HL-60 (cell line): ENCODE results near the gene RC3H2.

Experiments used
- DNase-seq, 2 experiments: peaks; one replicate each; pipeline ENCODE4 v3.0.0-alpha.2; 2010 to 2020; ENCODE audit warnings: low read depth in 1 of 2, low spot score in 1 of 2
- H3K27ac ChIP-seq: fragments of 250-450 bp; sonication (Bioruptor Pico); replicated peaks from 2 replicates; pipeline ENCODE4 v1.5.1; 2020; ENCODE audit warnings: mild to moderate bottlenecking, moderate library complexity
- H3K27me3 ChIP-seq: fragments of 250-450 bp; sonication (Bioruptor Pico); 2 replicates; pipeline ENCODE4 v1.5.1; 2021; ENCODE audit warnings: mild to moderate bottlenecking, moderate library complexity; ENCODE audit not compliant: insufficient read depth, poor library complexity, severe bottlenecking
- H3K4me3 ChIP-seq: replicated peaks from 2 replicates; pipeline ENCODE4 v1.5.1; 2011; ENCODE audit warnings: mild to moderate bottlenecking, control low read depth, low read length; ENCODE audit not compliant: insufficient read depth
- GABPA ChIP-seq: IDR thresholded peaks from 2 replicates; pipeline ENCODE4 v1.6.1; 2012; ENCODE audit warnings: low read depth
- POLR2AphosphoS5 ChIP-seq: IDR thresholded peaks from 2 replicates; pipeline ENCODE4 v1.6.1; 2012; ENCODE audit warnings: low read depth
- SPI1 ChIP-seq: IDR thresholded peaks from 2 replicates; pipeline ENCODE4 v1.6.1; 2012; ENCODE audit warnings: low read depth, mild to moderate bottlenecking, borderline replicate concordance
- TF ChIP-seq, protein P1 (sequence below): IDR thresholded peaks from one replicate; pipeline ENCODE4 v1.5.1; 2011; ENCODE audit warnings: low read length, control low read depth, inconsistent platforms; ENCODE audit not compliant: insufficient read depth
- TF ChIP-seq, protein P2 (sequence below): IDR thresholded peaks from 2 replicates; pipeline ENCODE4 v1.6.1; 2012; ENCODE audit warnings: low read depth; ENCODE audit not compliant: insufficient replicate concordance

The RC3H2 gene

GRCh38 chr9:122946461-122947005 lies 41.4 kb upstream of the RC3H2 start:
- Histone ChIP-seq H3K27ac (no peak overlapping the region), H3K4me3 (no peak overlapping the region), H3K27me3 (no peaks in the 10 kb centered on the region)
- no peak for DNase-seq
- TF ChIP-seq, protein P1, sequence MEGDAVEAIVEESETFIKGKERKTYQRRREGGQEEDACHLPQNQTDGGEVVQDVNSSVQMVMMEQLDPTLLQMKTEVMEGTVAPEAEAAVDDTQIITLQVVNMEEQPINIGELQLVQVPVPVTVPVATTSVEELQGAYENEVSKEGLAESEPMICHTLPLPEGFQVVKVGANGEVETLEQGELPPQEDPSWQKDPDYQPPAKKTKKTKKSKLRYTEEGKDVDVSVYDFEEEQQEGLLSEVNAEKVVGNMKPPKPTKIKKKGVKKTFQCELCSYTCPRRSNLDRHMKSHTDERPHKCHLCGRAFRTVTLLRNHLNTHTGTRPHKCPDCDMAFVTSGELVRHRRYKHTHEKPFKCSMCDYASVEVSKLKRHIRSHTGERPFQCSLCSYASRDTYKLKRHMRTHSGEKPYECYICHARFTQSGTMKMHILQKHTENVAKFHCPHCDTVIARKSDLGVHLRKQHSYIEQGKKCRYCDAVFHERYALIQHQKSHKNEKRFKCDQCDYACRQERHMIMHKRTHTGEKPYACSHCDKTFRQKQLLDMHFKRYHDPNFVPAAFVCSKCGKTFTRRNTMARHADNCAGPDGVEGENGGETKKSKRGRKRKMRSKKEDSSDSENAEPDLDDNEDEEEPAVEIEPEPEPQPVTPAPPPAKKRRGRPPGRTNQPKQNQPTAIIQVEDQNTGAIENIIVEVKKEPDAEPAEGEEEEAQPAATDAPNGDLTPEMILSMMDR = no peak
- TF ChIP-seq, protein P2, sequence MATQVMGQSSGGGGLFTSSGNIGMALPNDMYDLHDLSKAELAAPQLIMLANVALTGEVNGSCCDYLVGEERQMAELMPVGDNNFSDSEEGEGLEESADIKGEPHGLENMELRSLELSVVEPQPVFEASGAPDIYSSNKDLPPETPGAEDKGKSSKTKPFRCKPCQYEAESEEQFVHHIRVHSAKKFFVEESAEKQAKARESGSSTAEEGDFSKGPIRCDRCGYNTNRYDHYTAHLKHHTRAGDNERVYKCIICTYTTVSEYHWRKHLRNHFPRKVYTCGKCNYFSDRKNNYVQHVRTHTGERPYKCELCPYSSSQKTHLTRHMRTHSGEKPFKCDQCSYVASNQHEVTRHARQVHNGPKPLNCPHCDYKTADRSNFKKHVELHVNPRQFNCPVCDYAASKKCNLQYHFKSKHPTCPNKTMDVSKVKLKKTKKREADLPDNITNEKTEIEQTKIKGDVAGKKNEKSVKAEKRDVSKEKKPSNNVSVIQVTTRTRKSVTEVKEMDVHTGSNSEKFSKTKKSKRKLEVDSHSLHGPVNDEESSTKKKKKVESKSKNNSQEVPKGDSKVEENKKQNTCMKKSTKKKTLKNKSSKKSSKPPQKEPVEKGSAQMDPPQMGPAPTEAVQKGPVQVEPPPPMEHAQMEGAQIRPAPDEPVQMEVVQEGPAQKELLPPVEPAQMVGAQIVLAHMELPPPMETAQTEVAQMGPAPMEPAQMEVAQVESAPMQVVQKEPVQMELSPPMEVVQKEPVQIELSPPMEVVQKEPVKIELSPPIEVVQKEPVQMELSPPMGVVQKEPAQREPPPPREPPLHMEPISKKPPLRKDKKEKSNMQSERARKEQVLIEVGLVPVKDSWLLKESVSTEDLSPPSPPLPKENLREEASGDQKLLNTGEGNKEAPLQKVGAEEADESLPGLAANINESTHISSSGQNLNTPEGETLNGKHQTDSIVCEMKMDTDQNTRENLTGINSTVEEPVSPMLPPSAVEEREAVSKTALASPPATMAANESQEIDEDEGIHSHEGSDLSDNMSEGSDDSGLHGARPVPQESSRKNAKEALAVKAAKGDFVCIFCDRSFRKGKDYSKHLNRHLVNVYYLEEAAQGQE = no peak
- no peak for TF ChIP-seq GABPA
- no peak for TF ChIP-seq POLR2AphosphoS5
- no peak for TF ChIP-seq SPI1

- DNase-seq = no peak
- H3K4me3 ChIP-seq = no peak overlapping the region
Measured at GRCh38 chr9:122944960-122945888, 40.1 kb upstream of the RC3H2 start.

DNA sequence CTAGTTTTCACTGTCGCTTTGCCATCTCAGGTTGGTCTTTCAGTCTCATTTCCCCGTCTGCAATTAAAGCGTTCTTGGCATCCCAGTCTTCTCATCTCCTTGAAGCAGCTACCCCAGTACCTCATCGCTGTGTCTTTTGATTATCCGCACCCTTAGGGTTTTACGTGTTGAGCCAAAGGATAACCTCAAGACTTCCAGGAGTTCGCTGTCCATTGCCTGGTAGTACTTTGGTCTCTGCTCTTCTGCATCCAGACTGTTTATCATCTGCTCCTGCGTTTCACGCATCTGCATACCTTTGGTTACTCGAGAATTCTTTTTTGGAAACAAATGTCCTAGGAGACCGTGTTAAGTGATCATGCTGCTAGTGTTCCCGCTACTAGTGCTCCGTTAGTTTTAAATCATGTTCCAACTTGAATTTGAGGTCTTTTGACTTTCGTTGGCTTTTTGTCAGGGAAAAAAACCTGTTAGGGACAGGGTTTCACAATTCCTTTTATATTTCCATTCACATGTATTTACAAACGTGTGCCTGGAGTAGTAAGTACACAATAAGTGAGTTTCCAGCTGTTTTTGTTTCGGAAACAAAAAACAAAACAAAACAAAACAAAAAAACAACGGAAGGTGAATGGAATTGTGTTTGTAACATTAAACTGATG lies 36.5 kb upstream of the RC3H2 start:
- Histone ChIP-seq H3K27me3 (no peaks in the 10 kb centered on the region), H3K4me3 (peak overlapping the region; percentile 79), H3K27ac (peak overlapping the region; percentile 73)
- peak in 1 of 2 experiments; percentile 8 for DNase-seq
- TF ChIP-seq, protein P2 = peak; percentile 88
- TF ChIP-seq POLR2AphosphoS5 (no peak), GABPA (no peak), SPI1 (no peak)
- TF ChIP-seq, protein P1 = no peak

More at GRCh38 chr9:122944960-122945888, 40.1 kb upstream of the RC3H2 start:
- Histone ChIP-seq H3K27ac (peak overlapping the region; percentile 1; the same call in 1 of the 2 replicates), H3K27me3 (no peaks in the 10 kb centered on the region)
- TF ChIP-seq GABPA = no peak
- no peak for TF ChIP-seq SPI1
- TF ChIP-seq, protein P2 = no peak
- TF ChIP-seq, protein P1 = no peak
- no peak for TF ChIP-seq POLR2AphosphoS5
